ENCODE data around the gene CFAP65. TPM values are rescaled to one million over a fixed set of nuclear protein-coding genes. Genes with fewer than 3 reads are reported as not detected.
A peak's percentile ranks its signal among the peaks of the same experiment; 100 is the strongest.

Gene CFAP65
- polyA plus RNA-seq, 1 experiment, result not detected

GRCh38 chr2:219031005-219031738 is 10.1 kb downstream of the CFAP65 start:
- H3K27ac ChIP-seq (ENCODE audit: low read depth, low read length), result no peak overlapping the region
- CTCF ChIA-PET, result interaction anchor here (0.6 to 8.7 kb wide), 9 partner anchors 11 to 123 kb away, joined by 3 to 250 read pairs (median 7); partner anchors contain the start of genes CFAP65 and NHEJ1
- peaks cover 38% of the 10 kb centered on the region for H3K27me3 ChIP-seq (ENCODE audit: control insufficient read depth, insufficient read depth, low read length)
- POLR2A ChIA-PET, result no interaction called here
- no peak overlapping the region for H3K4me3 ChIP-seq (ENCODE audit: low read depth, low read length)
- H3K9me3 ChIP-seq (ENCODE audit: control insufficient read depth, insufficient read depth, low read length), result no peaks in the 10 kb centered on the region; the same call in 1 of the 2 replicates
- DNase-seq (ENCODE audit: low read depth, low spot score), result no peak
- no peak for TF ChIP-seq CTCF (IDR thresholded peaks at IDR 0.05; ENCODE audit: low read depth, low read length)

GRCh38 chr2:219030177-219030940 is 11.0 kb downstream of the CFAP65 start:
- no peaks in the 10 kb centered on the region; the same call in 1 of the 2 replicates for H3K9me3 ChIP-seq (ENCODE audit: control insufficient read depth, insufficient read depth, low read length)
- peaks cover 42% of the 10 kb centered on the region for H3K27me3 ChIP-seq (ENCODE audit: control insufficient read depth, insufficient read depth, low read length)
- no peak overlapping the region for H3K4me3 ChIP-seq (ENCODE audit: low read depth, low read length)
- CTCF ChIA-PET, result interaction anchor here (0.5 to 8.7 kb wide), 51 partner anchors 8 to 323 kb away, joined by 3 to 250 read pairs (median 5); partner anchors contain the start of genes CFAP65 and NHEJ1
- H3K27ac ChIP-seq (ENCODE audit: low read depth, low read length), result no peak overlapping the region
- TF ChIP-seq CTCF (IDR thresholded peaks at IDR 0.05; ENCODE audit: low read depth, low read length), result no peak
- POLR2A ChIA-PET, result interaction anchor here (1.2 kb wide), 1 partner anchor 124 kb away, joined by 3 read pairs; no protein-coding TSS in a partner anchor
- no peak for DNase-seq (ENCODE audit: low read depth, low spot score)

- CTCF ChIA-PET, result interaction anchor here (0.5 to 8.7 kb wide), 50 partner anchors 8 to 323 kb away, joined by 3 to 250 read pairs (median 5); partner anchors contain the start of genes CFAP65 and NHEJ1
- peak; percentile 95 for TF ChIP-seq CTCF (IDR thresholded peaks at IDR 0.05; ENCODE audit: low read depth, low read length)
- Histone ChIP-seq H3K4me3 (ENCODE audit: low read depth, low read length) (no peak overlapping the region), H3K27me3 (ENCODE audit: control insufficient read depth, insufficient read depth, low read length) (peaks cover 41% of the 10 kb centered on the region), H3K9me3 (ENCODE audit: control insufficient read depth, insufficient read depth, low read length) (no peaks in the 10 kb centered on the region; the same call in 1 of the 2 replicates), H3K27ac (ENCODE audit: low read depth, low read length) (no peak overlapping the region)
- peak; percentile 33 for DNase-seq (ENCODE audit: low read depth, low spot score)
- POLR2A ChIA-PET, result interaction anchor here (1.2 kb wide), 1 partner anchor 124 kb away, joined by 3 read pairs; no protein-coding TSS in a partner anchor
These were observed 11.5 kb downstream of the CFAP65 start for GRCh38 chr2:219029829-219030165.

GRCh38 chr2:219028996-219029828 is 12.1 kb downstream of the CFAP65 start:
- no peak overlapping the region for H3K4me3 ChIP-seq (ENCODE audit: low read depth, low read length)
- DNase-seq (ENCODE audit: low read depth, low spot score), result no peak
- H3K27ac ChIP-seq (ENCODE audit: low read depth, low read length), result no peak overlapping the region
- no peak for TF ChIP-seq CTCF (IDR thresholded peaks at IDR 0.05; ENCODE audit: low read depth, low read length)
- ChIA-PET CTCF (interaction anchor here (0.6 to 8.7 kb wide), 44 partner anchors 9 to 324 kb away, joined by 3 to 250 read pairs (median 5); partner anchors contain the start of genes CFAP65 and NHEJ1), POLR2A (interaction anchor here (1.2 kb wide), 1 partner anchor 125 kb away, joined by 3 read pairs; no protein-coding TSS in a partner anchor)
- H3K9me3 ChIP-seq (ENCODE audit: control insufficient read depth, insufficient read depth, low read length), result no peaks in the 10 kb centered on the region; the same call in 1 of the 2 replicates
- H3K27me3 ChIP-seq (ENCODE audit: control insufficient read depth, insufficient read depth, low read length), result peaks cover 37% of the 10 kb centered on the region

Data from AG04450 (cell line).